Liver (tissue), 9 donors: ENCODE measurements around the gene PLSCR3. TPM values are rescaled to one million over a fixed set of nuclear protein-coding genes. Genes with fewer than 3 reads are reported as not detected.
A peak's percentile ranks its signal among the peaks of the same experiment; 100 is the strongest.

Experiments
- DNase-seq: peaks from one replicate; pipeline ENCODE4 v3.0.0-alpha.2; 2017; ENCODE audit warnings: low spot score
- H3K27ac ChIP-seq, 2 donors: one replicate each; pipeline ENCODE4 v1.7.0; 2013; ENCODE audit warnings: inconsistent platforms in 2 of 2, low read length in 2 of 2, control low read depth in 1 of 2, low read depth in 1 of 2, mild to moderate bottlenecking in 1 of 2
- H3K27me3 ChIP-seq, 4 donors: one replicate each; pipeline versions ENCODE4 v1.6.1 to v1.7.0; 2013; ENCODE audit warnings: low read length in 3 of 4, inconsistent platforms in 1 of 4, mild to moderate bottlenecking in 1 of 4, moderate library complexity in 1 of 4; ENCODE audit not compliant: control insufficient read depth in 4 of 4, insufficient read depth in 4 of 4
- H3K36me3 ChIP-seq, 4 donors: one replicate each; pipeline versions ENCODE4 v1.6.1 to v1.7.0; 2013; ENCODE audit warnings: low read length in 3 of 4, mild to moderate bottlenecking in 3 of 4, low read depth in 1 of 4, moderate library complexity in 1 of 4; ENCODE audit not compliant: control insufficient read depth in 4 of 4, insufficient read depth in 3 of 4
- H3K4me1 ChIP-seq, 4 donors: one replicate each; pipeline versions ENCODE4 v1.6.1 to v1.7.0; 2013; ENCODE audit warnings: low read length in 3 of 4, mild to moderate bottlenecking in 3 of 4, moderate library complexity in 1 of 4; ENCODE audit not compliant: control insufficient read depth in 4 of 4, insufficient read depth in 4 of 4
- H3K4me3 ChIP-seq, 3 donors: one replicate each; pipeline versions ENCODE4 v1.6.1 to v1.7.0; 2013; ENCODE audit warnings: low read length in 3 of 3, control low read depth in 1 of 3, low read depth in 1 of 3, mild to moderate bottlenecking in 1 of 3
- H3K9ac ChIP-seq, 2 donors: one replicate each; pipeline ENCODE4 v1.7.0; 2013; ENCODE audit warnings: low read length in 2 of 2, mild to moderate bottlenecking in 2 of 2, moderate library complexity in 2 of 2, control low read depth in 1 of 2, low read depth in 1 of 2
- H3K9me3 ChIP-seq, 4 donors: one replicate each; pipeline versions ENCODE4 v1.6.1 to v1.7.0; 2013; ENCODE audit warnings: low read length in 3 of 4; ENCODE audit not compliant: control insufficient read depth in 4 of 4
- ATF3 ChIP-seq: IDR thresholded peaks from 2 replicates; pipeline ENCODE4 v1.6.1; 2016; ENCODE audit warnings: antibody characterized with exemption
- EGR1 ChIP-seq, 2 donors: IDR thresholded peaks; 2 replicates each; pipeline ENCODE4 v1.6.1; 2016 to 2018; ENCODE audit warnings: antibody characterized with exemption in 2 of 2, low read depth in 2 of 2
- FOXA1 ChIP-seq: IDR thresholded peaks from 2 replicates; pipeline ENCODE4 v1.6.1; 2016; ENCODE audit warnings: antibody characterized with exemption
- GABPA ChIP-seq, 2 donors: IDR thresholded peaks in 1 of 2; conservative IDR thresholded peaks in 1 of 2; 2 replicates each; pipeline ENCODE4 v1.6.1; 2016; ENCODE audit warnings: antibody characterized with exemption in 2 of 2, mild to moderate bottlenecking in 1 of 2, moderate library complexity in 1 of 2
- HNF4A ChIP-seq, 2 donors: conservative IDR thresholded peaks; 2 replicates each; pipeline ENCODE4 v1.6.1; 2016; ENCODE audit warnings: antibody characterized with exemption in 2 of 2, mild to moderate bottlenecking in 2 of 2
- HNF4G ChIP-seq: IDR thresholded peaks from 2 replicates; pipeline ENCODE4 v1.6.1; 2016; ENCODE audit warnings: antibody characterized with exemption
- JUND ChIP-seq, 2 donors: IDR thresholded peaks; 2 replicates each; pipeline ENCODE4 v1.6.1; 2016; ENCODE audit warnings: antibody characterized with exemption in 2 of 2
- NR2F2 ChIP-seq: IDR thresholded peaks from 2 replicates; pipeline ENCODE4 v1.6.1; 2016; ENCODE audit warnings: antibody characterized with exemption
- RXRA ChIP-seq, 2 donors: IDR thresholded peaks; 2 replicates each; pipeline ENCODE4 v1.6.1; 2017 to 2018; ENCODE audit warnings: antibody characterized with exemption in 2 of 2, mild to moderate bottlenecking in 1 of 2
- SP1 ChIP-seq: IDR thresholded peaks from 2 replicates; pipeline ENCODE4 v1.6.1; 2018; ENCODE audit warnings: antibody characterized with exemption, mild to moderate bottlenecking
- YY1 ChIP-seq: IDR thresholded peaks from 2 replicates; pipeline ENCODE4 v1.6.1; 2016; ENCODE audit warnings: antibody characterized with exemption, mild to moderate bottlenecking
- ZBTB33 ChIP-seq: IDR thresholded peaks from 2 replicates; pipeline ENCODE4 v1.6.1; 2016; ENCODE audit warnings: antibody characterized with exemption
- WGBS: extraction: QIAGEN DNeasy Blood & Tissue Kit; methylation state at CpG from one replicate; pipeline ENCODE4 v1.1.7; 2013; 5-methylcytosine and 5-hydroxymethylcytosine counted together
- polyA plus RNA-seq, 2 donors: library from polyadenylated mRNA; stranded (reverse) in 1 of 2; unstranded in 1 of 2; fragments of 200-250 nt in 1 of 2; fragments of >200 nt in 1 of 2; fragmentation: Nextera tagmentation in 1 of 2; extraction: Ambion mirVana in 1 of 2; gene quantifications; one replicate each; pipeline versions ENCODE4 v1.2.1 to v1.2.3, GENCODE V29; 2013 to 2015
- total RNA-seq, 2 donors: library from RNA; depleted of rRNA; stranded (reverse); fragments of >200 nt; gene quantifications; one replicate each; pipeline ENCODE4 v1.2.3, GENCODE V29; 2014
- TF ChIP-seq, protein P1 (sequence below): IDR thresholded peaks from 2 replicates; pipeline ENCODE4 v1.6.1; 2016; ENCODE audit warnings: antibody characterized with exemption, mild to moderate bottlenecking
- TF ChIP-seq, protein P2 (sequence below): IDR thresholded peaks from 2 replicates; pipeline ENCODE4 v1.6.1; 2016; ENCODE audit warnings: antibody characterized with exemption
- TF ChIP-seq, protein P3 (sequence below): fragments of 150-350 bp; IDR thresholded peaks from 2 replicates; pipeline ENCODE4 v1.5.1; 2017; ENCODE audit warnings: improper control_type of control experiment, low read depth, low read length; ENCODE audit not compliant: missing input control
- donor health status: healthy.
- donor health status: healthy.
- donor health status: healthy.
- donor health status: healthy.
- donor health status: healthy.

Gene PLSCR3
- total and polyA plus RNA-seq, 4 donors, result 2.8 to 10.9 (median 4.1) TPM

DNA sequence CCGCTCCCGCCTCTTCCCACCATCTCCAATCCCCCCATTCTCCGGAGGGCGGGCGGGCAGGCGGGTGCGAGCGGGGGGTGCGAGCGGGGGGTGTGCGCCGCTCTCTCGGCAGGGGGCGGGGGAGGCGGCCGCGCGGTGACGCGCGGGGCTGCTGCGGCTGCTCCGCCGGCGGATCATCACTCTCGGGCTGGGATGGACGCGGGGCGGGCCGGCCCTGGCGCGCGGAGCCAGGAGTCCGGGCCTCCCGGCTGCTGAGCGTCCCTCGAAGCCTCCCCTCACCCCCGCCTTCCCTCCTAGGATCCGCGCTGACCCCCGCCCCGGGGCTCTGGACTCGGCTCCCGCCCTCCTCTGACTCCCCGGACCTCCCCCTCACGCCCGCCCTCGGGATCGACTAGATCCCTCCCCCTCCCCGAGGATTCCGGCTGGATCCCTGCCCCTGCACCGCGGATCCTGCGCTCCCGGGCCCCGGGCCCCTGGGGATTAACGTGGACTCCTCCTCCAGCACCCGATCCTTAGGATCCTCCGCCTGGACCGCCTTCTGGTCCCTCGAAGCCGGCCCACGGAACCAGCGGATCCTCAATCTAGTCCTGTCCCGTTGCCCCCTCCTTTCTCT, 10.5 kb upstream of the PLSCR3 start:
- Histone ChIP-seq H3K36me3 (no peaks in the 10 kb centered on the region), H3K27me3 (no peaks in the 10 kb centered on the region), H3K27ac (peak overlapping the region; percentile 37 to 88), H3K4me3 (peak overlapping the region in 2 of 3 donors; percentile 47 to 67), H3K9me3 (no peaks in the 10 kb centered on the region), H3K9ac (no peak overlapping the region), H3K4me1 (peaks cover 4 to 8% (median 7%) of the 10 kb centered on the region in 4 donors)
- WGBS, result 3% methylated on average over 65 of the region's 65 CpGs
- no peak for TF ChIP-seq EGR1 (IDR thresholded peaks at IDR 0.05; ENCODE audit: low read depth in 2 of 2)
- no peak for TF ChIP-seq SP1
- TF ChIP-seq ZBTB33, result no peak
- no peak for TF ChIP-seq RXRA (IDR thresholded peaks at IDR 0.05)
- TF ChIP-seq GABPA (IDR thresholded peaks at IDR 0.05 in 1 of 2, conservative IDR thresholded peaks at IDR 0.05 in 1 of 2), result no peak
- no peak for TF ChIP-seq ATF3
- TF ChIP-seq, protein P1, sequence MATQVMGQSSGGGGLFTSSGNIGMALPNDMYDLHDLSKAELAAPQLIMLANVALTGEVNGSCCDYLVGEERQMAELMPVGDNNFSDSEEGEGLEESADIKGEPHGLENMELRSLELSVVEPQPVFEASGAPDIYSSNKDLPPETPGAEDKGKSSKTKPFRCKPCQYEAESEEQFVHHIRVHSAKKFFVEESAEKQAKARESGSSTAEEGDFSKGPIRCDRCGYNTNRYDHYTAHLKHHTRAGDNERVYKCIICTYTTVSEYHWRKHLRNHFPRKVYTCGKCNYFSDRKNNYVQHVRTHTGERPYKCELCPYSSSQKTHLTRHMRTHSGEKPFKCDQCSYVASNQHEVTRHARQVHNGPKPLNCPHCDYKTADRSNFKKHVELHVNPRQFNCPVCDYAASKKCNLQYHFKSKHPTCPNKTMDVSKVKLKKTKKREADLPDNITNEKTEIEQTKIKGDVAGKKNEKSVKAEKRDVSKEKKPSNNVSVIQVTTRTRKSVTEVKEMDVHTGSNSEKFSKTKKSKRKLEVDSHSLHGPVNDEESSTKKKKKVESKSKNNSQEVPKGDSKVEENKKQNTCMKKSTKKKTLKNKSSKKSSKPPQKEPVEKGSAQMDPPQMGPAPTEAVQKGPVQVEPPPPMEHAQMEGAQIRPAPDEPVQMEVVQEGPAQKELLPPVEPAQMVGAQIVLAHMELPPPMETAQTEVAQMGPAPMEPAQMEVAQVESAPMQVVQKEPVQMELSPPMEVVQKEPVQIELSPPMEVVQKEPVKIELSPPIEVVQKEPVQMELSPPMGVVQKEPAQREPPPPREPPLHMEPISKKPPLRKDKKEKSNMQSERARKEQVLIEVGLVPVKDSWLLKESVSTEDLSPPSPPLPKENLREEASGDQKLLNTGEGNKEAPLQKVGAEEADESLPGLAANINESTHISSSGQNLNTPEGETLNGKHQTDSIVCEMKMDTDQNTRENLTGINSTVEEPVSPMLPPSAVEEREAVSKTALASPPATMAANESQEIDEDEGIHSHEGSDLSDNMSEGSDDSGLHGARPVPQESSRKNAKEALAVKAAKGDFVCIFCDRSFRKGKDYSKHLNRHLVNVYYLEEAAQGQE, result no peak
- TF ChIP-seq, protein P2, sequence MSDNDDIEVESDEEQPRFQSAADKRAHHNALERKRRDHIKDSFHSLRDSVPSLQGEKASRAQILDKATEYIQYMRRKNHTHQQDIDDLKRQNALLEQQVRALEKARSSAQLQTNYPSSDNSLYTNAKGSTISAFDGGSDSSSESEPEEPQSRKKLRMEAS, result no peak
- no peak for TF ChIP-seq NR2F2
- TF ChIP-seq HNF4G, result no peak
- TF ChIP-seq YY1, result no peak
- no peak for TF ChIP-seq FOXA1
- TF ChIP-seq JUND (IDR thresholded peaks at IDR 0.05), result no peak
- TF ChIP-seq HNF4A (conservative IDR thresholded peaks at IDR 0.05), result no peak
- TF ChIP-seq, protein P3, sequence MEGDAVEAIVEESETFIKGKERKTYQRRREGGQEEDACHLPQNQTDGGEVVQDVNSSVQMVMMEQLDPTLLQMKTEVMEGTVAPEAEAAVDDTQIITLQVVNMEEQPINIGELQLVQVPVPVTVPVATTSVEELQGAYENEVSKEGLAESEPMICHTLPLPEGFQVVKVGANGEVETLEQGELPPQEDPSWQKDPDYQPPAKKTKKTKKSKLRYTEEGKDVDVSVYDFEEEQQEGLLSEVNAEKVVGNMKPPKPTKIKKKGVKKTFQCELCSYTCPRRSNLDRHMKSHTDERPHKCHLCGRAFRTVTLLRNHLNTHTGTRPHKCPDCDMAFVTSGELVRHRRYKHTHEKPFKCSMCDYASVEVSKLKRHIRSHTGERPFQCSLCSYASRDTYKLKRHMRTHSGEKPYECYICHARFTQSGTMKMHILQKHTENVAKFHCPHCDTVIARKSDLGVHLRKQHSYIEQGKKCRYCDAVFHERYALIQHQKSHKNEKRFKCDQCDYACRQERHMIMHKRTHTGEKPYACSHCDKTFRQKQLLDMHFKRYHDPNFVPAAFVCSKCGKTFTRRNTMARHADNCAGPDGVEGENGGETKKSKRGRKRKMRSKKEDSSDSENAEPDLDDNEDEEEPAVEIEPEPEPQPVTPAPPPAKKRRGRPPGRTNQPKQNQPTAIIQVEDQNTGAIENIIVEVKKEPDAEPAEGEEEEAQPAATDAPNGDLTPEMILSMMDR, result no peak
- DNase-seq, result peak; percentile 45
